HL-60 (cell line): Measurements from ENCODE around the gene KIF26B.

Source experiments
- GABPA ChIP-seq: IDR thresholded peaks from 2 replicates; pipeline ENCODE4 v1.6.1; 2012; ENCODE audit warnings: low read depth
- POLR2AphosphoS5 ChIP-seq: IDR thresholded peaks from 2 replicates; pipeline ENCODE4 v1.6.1; 2012; ENCODE audit warnings: low read depth
- REST ChIP-seq: IDR thresholded peaks from 2 replicates; pipeline ENCODE4 v1.6.1; 2012; ENCODE audit warnings: low read depth; ENCODE audit not compliant: insufficient replicate concordance
- SPI1 ChIP-seq: IDR thresholded peaks from 2 replicates; pipeline ENCODE4 v1.6.1; 2012; ENCODE audit warnings: low read depth, mild to moderate bottlenecking, borderline replicate concordance
- TF ChIP-seq, protein P1 (sequence below): IDR thresholded peaks from one replicate; pipeline ENCODE4 v1.5.1; 2011; ENCODE audit warnings: low read length, control low read depth, inconsistent platforms; ENCODE audit not compliant: insufficient read depth

GRCh38 chr1:245390975-245391374 lies 236.2 kb downstream of the KIF26B start:
- TF ChIP-seq POLR2AphosphoS5 (no peak), REST (no peak), SPI1 (no peak), GABPA (no peak)
- TF ChIP-seq, protein P1, sequence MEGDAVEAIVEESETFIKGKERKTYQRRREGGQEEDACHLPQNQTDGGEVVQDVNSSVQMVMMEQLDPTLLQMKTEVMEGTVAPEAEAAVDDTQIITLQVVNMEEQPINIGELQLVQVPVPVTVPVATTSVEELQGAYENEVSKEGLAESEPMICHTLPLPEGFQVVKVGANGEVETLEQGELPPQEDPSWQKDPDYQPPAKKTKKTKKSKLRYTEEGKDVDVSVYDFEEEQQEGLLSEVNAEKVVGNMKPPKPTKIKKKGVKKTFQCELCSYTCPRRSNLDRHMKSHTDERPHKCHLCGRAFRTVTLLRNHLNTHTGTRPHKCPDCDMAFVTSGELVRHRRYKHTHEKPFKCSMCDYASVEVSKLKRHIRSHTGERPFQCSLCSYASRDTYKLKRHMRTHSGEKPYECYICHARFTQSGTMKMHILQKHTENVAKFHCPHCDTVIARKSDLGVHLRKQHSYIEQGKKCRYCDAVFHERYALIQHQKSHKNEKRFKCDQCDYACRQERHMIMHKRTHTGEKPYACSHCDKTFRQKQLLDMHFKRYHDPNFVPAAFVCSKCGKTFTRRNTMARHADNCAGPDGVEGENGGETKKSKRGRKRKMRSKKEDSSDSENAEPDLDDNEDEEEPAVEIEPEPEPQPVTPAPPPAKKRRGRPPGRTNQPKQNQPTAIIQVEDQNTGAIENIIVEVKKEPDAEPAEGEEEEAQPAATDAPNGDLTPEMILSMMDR: no peak
